Activated naive CD4-positive, alpha-beta T cell treated with Interleukin-2 at 50 U/mL for 16 hours (primary cell): Measurements from ENCODE around the gene HTR3A.
A peak's percentile ranks its signal among the peaks of the same experiment; 100 is the strongest.

Source experiments
- DNase-seq: peaks from one replicate; pipeline ENCODE4 v3.0.0-alpha.2; 2020

HTR3A gene

GRCh38 chr11:113980785-113981184, 5.9 kb downstream of the HTR3A start:
- DNase-seq = no peak

GRCh38 chr11:113982306-113982705, 7.4 kb downstream of the HTR3A start:
- no peak for DNase-seq

- no peak for DNase-seq
Measured at GRCh38 chr11:113984781-113985180, 9.9 kb downstream of the HTR3A start.

GRCh38 chr11:113985906-113986305, 11.0 kb downstream of the HTR3A start:
- no peak for DNase-seq

- no peak for DNase-seq
Measured at GRCh38 chr11:113986351-113987140, 11.6 kb downstream of the HTR3A start.

- DNase-seq = no peak
Measured at GRCh38 chr11:113989381-113989780, 14.5 kb downstream of the HTR3A start.

- DNase-seq = no peak
Measured at GRCh38 chr11:113989916-113990315, 15.0 kb downstream of the HTR3A start.

GRCh38 chr11:113991170-113991569, 16.3 kb downstream of the HTR3A start:
- no peak for DNase-seq

GRCh38 chr11:113991718-113992458, 17.0 kb downstream of the HTR3A start:
- DNase-seq = no peak

GRCh38 chr11:113992459-113993110, 17.7 kb downstream of the HTR3A start:
- no peak for DNase-seq

GRCh38 chr11:113994077-113994954, 19.4 kb downstream of the HTR3A start:
- DNase-seq = peak; percentile 40

GRCh38 chr11:113997473-113997872, 22.6 kb downstream of the HTR3A start:
- DNase-seq = no peak

GRCh38 chr11:113998574-113998973, 23.7 kb downstream of the HTR3A start:
- no peak for DNase-seq

GRCh38 chr11:114000526-114000925, 25.6 kb downstream of the HTR3A start:
- no peak for DNase-seq

GRCh38 chr11:114001416-114001815, 26.5 kb downstream of the HTR3A start:
- no peak for DNase-seq

GRCh38 chr11:114008331-114008730, 33.4 kb downstream of the HTR3A start:
- DNase-seq = no peak

GRCh38 chr11:114010931-114011330, 36.0 kb downstream of the HTR3A start:
- no peak for DNase-seq

GRCh38 chr11:114011443-114011842, 36.5 kb downstream of the HTR3A start:
- DNase-seq = no peak

- DNase-seq = no peak
Measured at GRCh38 chr11:114015117-114015516, 40.2 kb downstream of the HTR3A start.

GRCh38 chr11:114016986-114017385, 42.1 kb downstream of the HTR3A start:
- no peak for DNase-seq

GRCh38 chr11:114017723-114018122, 42.8 kb downstream of the HTR3A start:
- DNase-seq = no peak

GRCh38 chr11:114019046-114019445, 44.1 kb downstream of the HTR3A start:
- no peak for DNase-seq

- DNase-seq = no peak
Measured at GRCh38 chr11:114019574-114019973, 44.7 kb downstream of the HTR3A start.
